ENCODE results near the gene VTN.

VTN gene

DNA sequence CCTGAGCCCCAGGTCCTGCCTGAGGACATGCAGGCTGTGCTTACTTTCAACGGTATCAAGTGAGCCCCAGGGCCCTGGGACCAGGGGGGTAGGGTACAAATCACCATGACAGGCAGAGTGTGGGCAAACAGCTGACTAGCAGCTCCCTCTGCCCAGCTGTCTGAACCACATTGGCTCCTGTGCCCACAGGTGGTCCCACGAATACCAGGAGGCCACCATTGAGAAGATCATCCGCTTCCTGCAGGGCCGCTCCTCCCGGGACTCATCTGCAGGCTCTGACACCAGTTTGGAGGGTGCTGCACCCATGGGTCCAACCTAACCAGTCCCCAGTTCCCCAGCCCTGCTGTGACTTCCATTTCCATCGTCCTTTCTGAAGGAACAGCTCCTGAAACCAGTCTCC, 25.9 kb upstream of the VTN start:
- DNase-seq (ENCODE audit: low read depth, low spot score): no peak

DNA sequence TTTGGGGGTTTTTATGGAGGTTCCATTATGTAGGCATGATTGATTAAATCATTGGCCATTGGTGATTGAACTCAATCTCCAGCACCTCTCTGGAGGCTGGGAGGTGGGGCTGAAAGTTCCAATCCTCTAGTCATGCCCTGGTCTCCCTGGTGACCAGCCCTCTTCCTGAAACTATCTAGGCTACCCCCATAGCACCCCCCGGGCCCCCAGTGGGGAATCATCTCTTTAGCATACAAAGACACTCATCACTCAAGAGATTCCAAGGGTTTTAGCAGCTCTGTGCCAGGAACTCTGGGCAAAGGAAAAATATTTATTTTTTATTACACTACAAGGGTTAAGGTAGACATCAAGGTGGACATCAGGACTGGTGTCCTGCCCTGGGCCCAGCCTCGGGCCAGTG, 25.3 kb upstream of the VTN start:
- no peak for DNase-seq (ENCODE audit: low read depth, low spot score)

DNA sequence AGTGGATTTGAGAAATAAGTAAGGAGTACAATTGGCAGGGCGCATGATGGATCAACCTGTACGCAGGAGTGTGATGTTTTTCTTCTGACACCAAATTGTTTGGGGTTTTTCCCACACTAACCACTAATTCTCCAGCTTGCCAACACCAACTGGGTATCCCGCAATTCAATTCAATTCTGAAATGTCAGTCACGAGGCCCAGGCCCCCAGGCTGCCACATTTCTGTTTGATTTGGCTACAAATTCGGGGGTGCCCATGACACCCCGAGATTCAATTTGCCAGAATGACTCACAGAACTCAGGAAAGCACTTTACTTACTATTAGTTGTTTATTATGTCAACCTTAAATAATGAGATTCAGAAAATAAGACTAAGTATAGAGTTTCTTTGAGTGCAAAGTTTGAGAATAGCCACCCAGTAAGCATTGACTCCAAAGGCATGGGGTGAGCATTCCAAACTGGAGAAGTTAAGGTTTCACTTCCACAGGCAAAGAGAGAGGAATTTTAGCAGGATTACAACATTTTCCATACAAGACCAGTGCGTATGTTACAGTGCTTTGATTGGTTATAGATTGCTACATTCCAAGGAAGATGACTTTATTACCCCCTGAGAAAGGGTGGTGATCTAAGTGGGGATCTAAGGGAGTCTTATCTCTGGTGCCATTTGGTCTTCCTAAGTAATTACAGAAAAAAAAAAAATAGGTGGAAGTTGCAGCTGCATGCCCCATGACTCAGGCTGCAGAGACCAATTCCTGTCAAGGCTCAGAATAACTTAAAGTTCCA, 24.4 kb upstream of the VTN start:
- peak; percentile 45 for DNase-seq (ENCODE audit: low read depth, low spot score)

DNA sequence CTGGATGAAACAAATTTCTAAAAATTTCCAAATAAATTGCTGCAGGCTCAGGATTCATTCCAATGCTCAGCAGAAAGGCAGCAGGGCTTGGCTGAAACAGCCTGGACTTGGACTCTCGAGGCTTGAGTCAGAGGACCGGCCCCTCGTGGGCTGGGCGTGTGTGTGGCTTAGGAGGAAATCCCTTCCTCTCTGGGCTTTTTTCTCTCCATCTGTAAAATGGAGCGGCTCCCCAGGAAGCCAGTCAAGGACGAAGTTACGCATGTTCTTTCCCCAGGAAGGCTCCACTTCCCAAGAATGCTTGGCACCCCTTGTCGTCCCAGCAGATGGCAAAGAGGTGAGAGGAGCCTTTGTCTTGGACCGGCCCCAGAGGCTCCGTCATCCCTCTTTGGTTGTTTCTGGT, 22.4 kb upstream of the VTN start:
- DNase-seq (ENCODE audit: low read depth, low spot score): no peak

DNA sequence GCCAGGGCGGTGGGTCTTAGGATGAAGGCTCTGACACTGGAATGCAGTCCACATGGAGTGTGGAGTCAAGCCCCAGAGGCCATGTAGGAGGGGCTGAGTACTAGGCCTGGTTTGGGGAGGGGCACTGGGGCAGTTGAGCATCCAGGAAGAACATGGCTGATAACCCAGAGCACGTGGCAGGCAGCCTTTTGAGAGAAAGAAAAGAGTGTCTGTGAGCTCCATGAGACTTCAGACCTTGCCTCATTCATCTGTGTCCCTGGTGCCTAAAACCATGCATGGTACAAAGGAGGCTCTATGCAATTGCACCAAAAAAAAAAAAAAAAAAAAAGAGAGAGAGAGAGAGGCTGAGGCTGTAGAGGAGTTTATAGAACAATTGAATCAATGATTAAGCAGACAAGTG, 21.3 kb upstream of the VTN start:
- DNase-seq (ENCODE audit: low read depth, low spot score): no peak

DNA sequence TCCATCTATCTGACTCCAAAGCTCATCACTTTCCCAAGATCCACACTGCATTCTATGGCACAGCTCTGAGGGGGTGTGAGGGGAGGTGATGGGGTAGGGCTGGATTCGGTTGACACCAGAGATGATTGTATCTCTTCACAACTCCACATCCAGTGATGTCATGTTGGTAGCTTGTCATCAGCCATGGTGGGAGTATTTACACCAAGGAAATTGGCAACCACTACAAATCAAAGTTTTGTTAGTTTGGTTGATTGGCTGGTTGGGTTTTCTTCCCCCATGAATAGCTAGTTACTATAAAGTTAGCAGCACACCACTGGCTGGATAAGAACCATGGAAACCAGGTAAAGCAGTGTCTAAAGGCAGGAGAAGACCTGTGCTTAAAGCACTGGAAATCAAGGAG, 20.9 kb upstream of the VTN start:
- DNase-seq (ENCODE audit: low read depth, low spot score): no peak

DNA sequence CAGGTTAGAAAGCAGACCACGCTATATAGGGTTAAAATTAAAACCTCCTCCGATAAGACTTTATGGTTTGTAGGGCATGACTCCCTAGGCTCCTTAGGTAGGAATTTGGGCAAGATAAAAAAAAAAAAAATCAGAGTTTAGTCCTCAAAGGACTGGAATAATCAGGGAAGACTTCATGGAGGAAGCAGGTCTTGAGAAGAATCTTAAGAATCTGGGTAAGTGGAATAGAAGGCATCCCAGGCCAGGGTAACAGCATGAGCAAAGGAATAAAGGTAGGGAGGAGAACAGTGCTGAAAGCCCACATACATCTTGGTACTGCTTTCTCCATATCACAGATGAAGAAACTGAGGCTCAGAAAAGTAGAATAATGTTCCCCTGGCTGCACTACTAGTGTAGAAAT, 20.5 kb upstream of the VTN start:
- no peak for DNase-seq (ENCODE audit: low read depth, low spot score)

DNA sequence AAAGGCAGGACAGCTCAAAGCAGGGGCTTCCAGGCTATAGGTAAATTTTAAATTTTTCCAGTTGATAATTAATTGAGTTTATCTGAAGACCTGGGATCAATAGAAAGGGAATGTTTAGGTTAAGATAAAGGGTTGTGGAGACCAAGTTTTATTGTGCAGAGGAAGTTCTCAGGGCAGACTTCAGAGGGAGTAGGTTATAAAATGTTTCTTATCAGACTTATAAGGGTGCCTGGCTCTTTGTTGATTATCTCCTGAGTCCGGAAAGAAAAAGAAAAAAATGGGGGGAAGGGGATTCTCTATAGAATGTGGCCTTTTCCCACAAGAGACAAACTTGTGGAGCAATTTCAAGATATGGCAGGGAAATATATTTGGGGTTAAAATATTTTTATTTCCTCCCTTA, 20.0 kb upstream of the VTN start:
- no peak for DNase-seq (ENCODE audit: low read depth, low spot score)

DNA sequence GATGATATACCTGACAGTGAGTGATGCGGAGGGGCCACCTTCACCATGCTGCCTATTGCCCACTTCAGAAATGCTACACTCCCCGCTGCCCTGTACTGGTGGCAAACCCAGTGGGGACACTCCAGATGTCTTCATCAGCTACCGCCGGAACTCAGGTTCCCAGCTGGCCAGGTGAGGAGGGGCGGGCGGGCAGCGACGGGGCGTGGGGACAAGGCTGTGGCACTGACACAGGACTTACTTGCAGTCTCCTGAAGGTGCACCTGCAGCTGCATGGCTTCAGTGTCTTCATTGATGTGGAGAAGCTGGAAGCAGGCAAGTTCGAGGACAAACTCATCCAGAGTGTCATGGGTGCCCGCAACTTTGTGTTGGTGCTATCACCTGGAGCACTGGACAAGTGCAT, 18.0 kb upstream of the VTN start:
- DNase-seq (ENCODE audit: low read depth, low spot score): no peak

DNA sequence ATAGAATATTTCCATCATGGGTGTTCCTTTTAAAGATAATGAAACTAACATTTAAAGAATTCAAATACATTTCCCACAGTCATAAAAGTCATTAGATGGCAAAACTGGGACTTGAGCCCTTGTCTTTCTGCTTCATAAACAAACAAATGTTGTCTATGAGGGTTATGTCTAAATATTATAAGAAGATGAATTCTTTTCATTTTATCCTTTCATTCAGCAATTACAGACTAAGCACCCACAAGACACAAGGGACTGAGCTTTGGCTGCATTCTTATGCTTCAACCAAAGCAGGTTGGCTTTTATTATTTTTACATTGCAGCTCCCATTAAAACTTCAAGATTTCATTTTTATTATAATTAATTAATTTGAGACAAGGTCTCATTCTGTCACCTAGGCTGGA, 16.3 kb upstream of the VTN start:
- DNase-seq (ENCODE audit: low read depth, low spot score): no peak

DNA sequence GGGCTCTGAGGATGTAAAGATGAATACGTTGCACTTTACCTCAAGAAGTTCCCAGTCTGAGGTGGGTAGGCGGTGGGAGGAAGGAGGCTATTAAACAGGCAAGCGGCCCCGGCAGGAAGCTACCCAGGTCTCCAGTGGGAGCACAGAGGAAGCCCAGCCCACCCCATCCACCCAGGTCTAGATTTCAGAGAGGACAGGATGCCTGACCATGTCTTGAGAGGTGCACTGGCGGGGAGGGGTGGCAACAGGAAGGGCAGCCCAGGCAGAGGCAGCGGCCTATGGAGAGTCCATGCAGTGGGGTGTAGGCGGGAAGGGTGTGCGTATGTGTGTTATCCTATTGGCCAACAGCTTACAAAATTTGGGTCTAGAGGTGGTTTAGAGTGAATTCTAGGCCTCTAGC, 15.3 kb upstream of the VTN start:
- DNase-seq (ENCODE audit: low read depth, low spot score): no peak

DNA sequence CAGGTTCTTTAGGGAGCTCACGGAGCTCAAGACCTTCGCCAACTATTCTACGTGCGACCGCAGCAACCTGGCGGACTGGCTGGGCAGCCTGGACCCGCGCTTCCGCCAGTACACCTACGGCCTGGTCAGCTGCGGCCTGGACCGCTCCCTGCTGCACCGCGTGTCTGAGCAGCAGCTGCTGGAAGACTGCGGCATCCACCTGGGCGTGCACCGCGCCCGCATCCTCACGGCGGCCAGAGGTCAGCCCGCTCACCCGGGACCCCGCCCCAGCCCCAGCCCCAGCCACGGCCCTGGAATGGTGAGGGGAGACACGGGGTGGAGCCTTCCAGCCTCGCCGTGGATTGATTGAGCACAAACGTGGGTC, 14.9 kb upstream of the VTN start:
- DNase-seq (ENCODE audit: low read depth, low spot score): no peak

DNA sequence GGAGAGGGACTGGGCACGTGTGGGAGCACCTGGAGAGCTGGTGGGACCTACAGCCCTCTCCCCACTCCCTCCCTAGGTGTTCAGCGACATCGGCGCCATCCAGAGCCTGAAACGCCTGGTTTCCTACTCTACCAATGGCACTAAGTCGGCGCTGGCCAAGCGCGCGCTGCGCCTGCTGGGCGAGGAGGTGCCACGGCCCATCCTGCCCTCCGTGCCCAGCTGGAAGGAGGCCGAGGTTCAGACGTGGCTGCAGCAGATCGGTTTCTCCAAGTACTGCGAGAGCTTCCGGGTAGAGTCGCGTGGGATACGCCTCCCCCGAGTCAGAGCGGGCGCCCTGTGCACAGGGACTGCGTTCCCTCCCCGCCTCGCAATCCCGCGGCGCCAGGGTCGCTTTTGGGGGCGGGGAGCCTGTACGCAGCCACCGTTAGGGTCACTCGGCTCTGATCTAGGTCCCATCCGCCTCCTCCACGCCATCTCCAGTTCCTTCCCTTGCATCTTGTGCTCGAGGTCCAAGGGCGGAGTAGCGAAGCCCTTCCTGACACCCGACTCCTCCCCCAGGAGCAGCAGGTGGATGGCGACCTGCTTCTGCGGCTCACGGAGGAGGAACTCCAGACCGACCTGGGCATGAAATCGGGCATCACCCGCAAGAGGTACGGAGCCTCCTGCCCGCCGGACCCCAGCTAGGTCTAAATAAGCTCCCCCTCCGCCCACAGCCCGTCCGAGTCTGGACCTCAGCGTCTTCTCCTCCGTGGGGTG, 14.4 kb upstream of the VTN start:
- no peak for DNase-seq (ENCODE audit: low read depth, low spot score)

DNA sequence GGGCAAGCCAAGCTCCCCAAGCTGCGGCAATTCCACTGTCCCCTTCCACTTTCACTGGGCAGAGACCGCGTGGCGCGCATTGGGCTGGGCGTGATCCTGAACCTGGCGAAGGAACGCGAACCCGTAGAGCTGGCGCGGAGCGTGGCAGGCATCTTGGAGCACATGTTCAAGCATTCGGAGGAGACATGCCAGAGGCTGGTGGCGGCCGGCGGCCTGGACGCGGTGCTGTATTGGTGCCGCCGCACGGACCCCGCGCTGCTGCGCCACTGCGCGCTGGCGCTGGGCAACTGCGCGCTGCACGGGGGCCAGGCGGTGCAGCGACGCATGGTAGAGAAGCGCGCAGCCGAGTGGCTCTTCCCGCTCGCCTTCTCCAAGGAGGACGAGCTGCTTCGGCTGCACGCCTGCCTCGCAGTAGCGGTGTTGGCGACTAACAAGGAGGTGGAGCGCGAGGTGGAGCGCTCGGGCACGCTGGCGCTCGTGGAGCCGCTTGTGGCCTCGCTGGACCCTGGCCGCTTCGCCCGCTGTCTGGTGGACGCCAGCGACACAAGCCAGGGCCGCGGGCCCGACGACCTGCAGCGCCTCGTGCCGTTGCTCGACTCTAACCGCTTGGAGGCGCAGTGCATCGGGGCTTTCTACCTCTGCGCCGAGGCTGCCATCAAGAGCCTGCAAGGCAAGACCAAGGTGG, 11.2 kb upstream of the VTN start:
- DNase-seq (ENCODE audit: low read depth, low spot score): peak; percentile 46

DNA sequence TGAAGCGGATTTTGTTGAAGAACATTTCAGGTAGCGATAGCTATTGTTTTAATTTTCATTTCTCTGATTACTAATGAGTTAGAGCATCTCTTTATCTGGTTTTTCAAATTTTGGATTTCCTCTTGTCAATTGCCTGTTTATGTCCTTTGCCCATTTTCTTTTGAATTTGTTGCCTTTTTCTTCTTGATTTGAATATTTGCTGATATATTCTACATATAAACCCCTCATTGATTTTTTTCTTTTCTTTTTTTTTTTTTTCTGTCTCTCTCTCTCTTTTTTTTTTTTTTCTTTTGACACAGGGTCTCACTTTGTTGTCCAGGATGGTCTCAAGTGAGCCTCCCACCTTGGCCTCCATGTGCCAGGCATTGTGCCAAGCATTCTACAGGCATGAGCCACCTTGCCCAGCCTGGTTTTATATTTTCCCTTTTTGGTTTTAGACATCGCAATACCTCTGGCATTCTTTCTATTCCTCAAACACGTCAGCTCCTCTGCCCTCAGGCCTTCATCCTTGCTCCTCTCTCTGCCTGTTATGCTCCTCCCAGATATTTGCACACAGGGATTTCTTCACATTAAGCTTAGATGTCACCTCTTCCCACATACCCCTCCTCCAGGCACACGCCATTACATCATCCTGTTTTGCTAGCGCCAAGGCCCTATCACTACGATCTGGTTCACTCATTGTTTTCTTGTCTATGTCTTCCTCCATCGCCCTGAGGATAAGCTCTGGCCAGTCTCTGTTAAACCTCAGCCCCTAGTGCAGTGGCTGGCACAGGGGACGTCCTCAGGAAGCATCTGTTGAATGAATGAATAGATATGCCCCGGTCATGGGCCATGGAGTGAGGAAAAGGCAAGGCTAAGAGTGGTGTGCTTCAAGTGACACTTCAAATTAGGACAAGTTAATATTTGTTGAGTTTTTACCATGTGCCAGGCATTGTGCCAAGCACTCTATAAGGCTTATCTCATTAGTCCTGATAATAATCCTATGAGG, 10.0 kb upstream of the VTN start:
- no peak for DNase-seq (ENCODE audit: low read depth, low spot score)

DNA sequence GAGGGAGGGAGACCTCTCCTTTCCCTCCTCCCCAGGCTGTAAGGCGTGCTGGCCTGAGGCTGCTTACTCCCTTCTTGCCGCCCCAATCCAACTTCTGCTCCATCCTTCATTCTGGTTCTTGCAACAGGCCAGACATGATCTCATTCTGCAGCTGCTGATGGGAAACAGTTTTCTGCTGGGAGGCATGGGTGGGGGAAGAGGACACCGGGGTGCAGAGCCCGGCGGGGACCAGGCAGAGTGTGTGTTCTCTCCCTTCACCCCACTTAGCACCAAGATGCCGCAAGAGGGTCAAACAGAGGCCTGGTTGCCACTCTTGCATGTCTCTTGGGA, 2.8 kb upstream of the VTN start:
- DNase-seq (ENCODE audit: low read depth, low spot score): no peak

DNA sequence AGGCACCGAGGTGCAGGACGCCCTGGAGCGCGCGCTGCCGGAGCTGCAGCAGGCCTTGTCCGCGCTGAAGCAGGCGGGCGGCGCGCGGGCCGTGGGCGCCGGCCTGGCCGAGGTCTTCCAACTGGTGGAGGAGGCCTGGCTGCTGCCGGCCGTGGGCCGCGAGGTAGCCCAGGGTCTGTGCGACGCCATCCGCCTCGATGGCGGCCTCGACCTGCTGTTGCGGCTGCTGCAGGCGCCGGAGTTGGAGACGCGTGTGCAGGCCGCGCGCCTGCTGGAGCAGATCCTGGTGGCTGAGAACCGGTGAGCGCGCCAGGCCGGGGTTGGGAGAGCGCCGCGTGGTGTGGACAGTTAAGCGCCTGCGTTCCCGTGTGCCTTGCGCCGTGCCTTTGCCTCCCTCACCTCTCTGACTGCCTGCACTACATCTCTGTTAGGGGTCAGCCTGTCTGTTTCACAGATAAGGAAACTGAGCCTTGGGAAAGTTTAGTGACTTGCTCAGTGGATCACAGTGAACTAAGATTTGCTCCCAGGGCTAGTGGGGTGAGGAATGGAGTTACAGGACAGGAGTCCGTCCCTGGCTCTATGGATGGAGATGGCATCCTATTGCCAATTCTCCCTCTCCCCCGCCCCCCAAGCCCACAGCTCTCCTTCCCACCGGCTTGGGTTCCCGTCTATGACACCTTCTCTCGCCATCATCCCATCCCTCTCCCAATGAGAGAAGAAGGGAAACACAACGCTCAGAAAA, 2.3 kb upstream of the VTN start:
- peak; percentile 72 for DNase-seq (ENCODE audit: low read depth, low spot score)

DNA sequence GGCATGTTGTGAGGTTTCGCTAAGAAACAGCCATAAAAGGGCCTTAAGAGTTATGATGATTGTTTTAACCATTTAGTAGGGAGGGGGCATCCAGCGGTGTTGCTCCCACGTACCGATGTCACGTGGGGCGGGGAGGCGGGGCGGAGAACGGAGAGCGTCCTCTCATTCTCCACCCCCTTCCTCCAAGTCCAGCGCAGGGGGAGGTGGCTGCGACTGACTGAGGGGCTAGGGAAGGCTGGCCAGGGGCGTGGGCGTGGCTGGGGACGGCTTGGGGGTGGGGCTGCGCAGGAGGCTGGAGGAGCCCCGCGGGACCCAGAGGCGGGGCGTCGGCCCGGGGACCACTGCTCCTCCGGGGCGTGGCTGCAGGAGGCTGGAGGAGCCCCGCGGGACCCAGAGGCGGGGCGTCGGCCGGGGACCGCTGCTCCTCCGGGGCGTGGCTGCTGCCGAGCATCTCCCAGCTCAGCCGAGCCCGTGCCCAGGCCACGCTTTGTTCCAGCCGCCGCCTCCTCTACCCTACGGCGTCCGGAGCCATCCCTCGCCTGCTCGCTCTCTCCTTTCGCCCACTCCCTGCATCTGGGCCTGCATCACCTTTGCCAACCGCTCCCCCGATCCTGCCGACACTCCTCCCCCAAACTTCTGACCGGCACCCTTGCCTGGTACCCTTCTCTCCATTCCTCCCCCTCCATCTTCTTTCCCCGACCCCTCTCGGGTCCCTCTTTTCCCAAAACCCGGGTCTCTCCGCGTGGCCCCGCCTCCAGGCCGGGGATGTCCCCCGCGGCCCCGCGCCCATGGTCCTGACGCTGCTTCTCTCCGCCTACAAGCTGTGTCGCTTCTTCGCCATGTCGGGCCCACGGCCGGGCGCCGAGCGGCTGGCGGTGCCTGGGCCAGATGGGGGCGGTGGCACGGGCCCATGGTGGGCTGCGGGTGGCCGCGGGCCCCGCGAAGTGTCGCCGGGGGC, 1.4 kb upstream of the VTN start, which contains the start of gene SARM1:
Gene SARM1, plus strand, starts transcription at position 450 of the 958 bp plus-strand sequence. Its CDS starts 339 bp downstream, at position 789.
- peak; percentile 96 for DNase-seq (ENCODE audit: low read depth, low spot score)

DNA sequence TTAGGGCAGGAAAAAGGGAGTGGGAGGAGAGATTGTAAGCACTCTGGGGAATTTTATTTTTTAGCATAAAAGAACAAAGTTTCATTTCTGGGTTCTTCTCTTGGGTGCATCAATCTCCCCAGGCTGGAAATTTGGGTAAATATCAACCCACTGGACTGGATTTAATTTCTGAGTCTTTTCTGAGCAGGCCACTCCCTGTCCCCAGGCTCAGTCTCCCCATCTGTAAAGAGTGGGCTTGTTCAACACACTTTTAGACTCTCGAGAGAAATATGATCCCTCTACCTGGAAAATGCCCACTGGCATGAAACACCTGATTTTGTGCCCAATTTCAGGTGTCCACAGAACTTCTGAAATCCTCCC, 617 bp upstream of the VTN start:
- DNase-seq (ENCODE audit: low read depth, low spot score): no peak

DNA sequence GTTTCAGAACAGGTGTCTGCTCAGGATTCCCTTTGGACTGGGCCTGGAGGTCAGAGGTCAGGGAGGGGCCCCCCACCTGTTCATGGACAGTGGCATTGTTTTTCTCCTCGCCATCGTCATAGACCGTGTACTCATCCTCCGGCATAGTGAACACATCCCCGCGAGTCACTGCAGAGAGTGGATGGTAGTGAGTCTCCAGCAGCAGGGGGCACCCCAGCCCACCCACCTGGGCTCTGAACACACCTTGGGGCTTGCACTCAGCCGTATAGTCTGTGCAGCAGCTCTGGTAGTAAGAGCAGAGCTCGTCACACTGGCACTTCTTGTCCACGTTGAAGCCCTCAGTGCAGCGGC, 448 bp downstream of the VTN start:
- no peak for DNase-seq (ENCODE audit: low read depth, low spot score)
